HCT116 (cell line): ENCODE data around the gene TSC22D3. TPM values are rescaled to one million over a fixed set of nuclear protein-coding genes. Genes with fewer than 3 reads are reported as not detected.

Experiments used
- ATAC-seq: fragments of 200-7000 bp; cut with Tn5 transposase; 2 replicates; pipeline ENCODE4 v1.9.1; 2020; ENCODE audit warnings: mild to moderate bottlenecking, moderate library complexity
- BruUV-seq: library from RNA; stranded (reverse); fragments of 400-500 nt; replicated peaks from 2 replicates; lab custom pipeline; 2021; lab: Mats Ljungman, UMichigan
- CTCF ChIA-PET: fragments of 300-600 bp; sonication (Branson Sonifier 250); formaldehyde crosslinking; loops from one replicate; lab custom pipeline; 2021; ENCODE audit warnings: antibody characterized with exemption; lab: Charles Lee
- POLR2A ChIA-PET: fragments of 300-600, 350-600 bp; sonication (Branson Sonifier 250); formaldehyde crosslinking; loops from one replicate; lab custom pipeline; 2021; ENCODE audit warnings: antibody characterized with exemption; lab: Charles Lee
- RAD21 ChIA-PET, 2 experiments: fragments of 300-600 bp; sonication (Branson Sonifier 250); formaldehyde crosslinking; loops; one replicate each; lab custom pipeline; 2023; ENCODE audit warnings: low total read pairs in 2 of 2; ENCODE audit not compliant: uncharacterized antibody in 2 of 2, unreplicated experiment in 2 of 2, low non-redundant PET in 1 of 2; lab: Charles Lee
- DNase-seq: peaks from one replicate; pipeline ENCODE4 v3.0.0-alpha.2; 2010; ENCODE audit warnings: low read depth, low spot score
- H2AFZ ChIP-seq: fragments of 200-600 bp; shearing (Covaris generic), sonication (generic); 2 replicates; pipeline ENCODE4 v1.6.1; 2017; ENCODE audit warnings: low read depth, mixed run types, mixed read lengths, antibody characterized with exemption, low read length; ENCODE audit not compliant: poor library complexity, severe bottlenecking
- H3K27ac ChIP-seq: 2 replicates; pipeline ENCODE4 v1.5.1; 2012; ENCODE audit warnings: low read depth, low read length
- H3K27me3 ChIP-seq: fragments of 200-600 bp; sonication (generic); 2 replicates; pipeline ENCODE4 v1.6.1; 2016; ENCODE audit warnings: mixed run types, low read length, mixed read lengths; ENCODE audit not compliant: insufficient read depth
- H3K36me3 ChIP-seq, 2 experiments: fragments of 200-500 bp in 1 of 2; fragments of 200-600 bp in 1 of 2; sonication (Bioruptor generic) in 1 of 2; sonication (generic) in 1 of 2; 2 replicates each; pipeline versions ENCODE4 v1.5.1 to v1.6.1; 2014 to 2016; ENCODE audit warnings: low read length in 2 of 2, inconsistent platforms in 1 of 2, mixed read lengths in 1 of 2, mixed run types in 1 of 2; ENCODE audit not compliant: insufficient read depth in 2 of 2, control insufficient read depth in 1 of 2
- H3K4me1 ChIP-seq, 2 experiments: fragments of 200-600 bp in 1 of 2; sonication (generic) in 1 of 2; 2 replicates each; pipeline versions ENCODE4 v1.5.1 to v1.6.1; 2012 to 2017; ENCODE audit warnings: low read length in 2 of 2, inconsistent platforms in 1 of 2, mild to moderate bottlenecking in 1 of 2, mixed read lengths in 1 of 2, mixed run types in 1 of 2, moderate library complexity in 1 of 2; ENCODE audit not compliant: insufficient read depth in 2 of 2, control insufficient read depth in 1 of 2
- H3K4me2 ChIP-seq: fragments of 200-600 bp; sonication (generic); 2 replicates; pipeline ENCODE4 v1.6.1; 2017; ENCODE audit warnings: mixed run types, low read length, mixed read lengths
- H3K4me3 ChIP-seq, 2 experiments: fragments of 200-600 bp in 1 of 2; sonication (generic) in 1 of 2; replicated peaks in 1 of 2; 2 replicates each; pipeline ENCODE4 v1.5.1; 2011 to 2016; ENCODE audit warnings: low read length in 2 of 2, control low read depth in 1 of 2, low read depth in 1 of 2, mild to moderate bottlenecking in 1 of 2, mixed read lengths in 1 of 2, mixed run types in 1 of 2
- H3K79me2 ChIP-seq: fragments of 200-600 bp; sonication (generic); 2 replicates; pipeline ENCODE4 v1.6.1; 2017; ENCODE audit warnings: mild to moderate bottlenecking, mixed run types, low read length, moderate library complexity, mixed read lengths; ENCODE audit not compliant: insufficient read depth
- H3K9ac ChIP-seq: fragments of 200-600 bp; sonication (generic); 2 replicates; pipeline ENCODE4 v1.6.1; 2016; ENCODE audit warnings: low read length, mixed read lengths
- H3K9me2 ChIP-seq: fragments of 200-600 bp; sonication (generic), shearing (Covaris generic); 2 replicates; pipeline ENCODE4 v1.6.1; 2017; ENCODE audit warnings: mixed run types, mild to moderate bottlenecking, moderate library complexity; ENCODE audit not compliant: insufficient read depth
- H3K9me3 ChIP-seq, 2 experiments: fragments of 200-500 bp in 1 of 2; fragments of 200-600 bp in 1 of 2; sonication (Bioruptor generic) in 1 of 2; sonication (generic) in 1 of 2; 2 replicates each; pipeline ENCODE4 v1.6.1; 2014 to 2017; ENCODE audit warnings: low read length in 2 of 2, mixed read lengths in 2 of 2, inconsistent platforms in 1 of 2, low read depth in 1 of 2, mild to moderate bottlenecking in 1 of 2, mixed run types in 1 of 2, moderate library complexity in 1 of 2; ENCODE audit not compliant: control insufficient read depth in 1 of 2, insufficient read depth in 1 of 2
- H4K20me1 ChIP-seq: fragments of 200-600 bp; sonication (generic), shearing (Covaris generic); 2 replicates; pipeline ENCODE4 v1.6.1; 2017; ENCODE audit warnings: mixed run types, mild to moderate bottlenecking, moderate library complexity; ENCODE audit not compliant: insufficient read depth
- ELF1 ChIP-seq: IDR thresholded peaks from 2 replicates; pipeline ENCODE4 v1.6.1; 2012; ENCODE audit warnings: low read depth, borderline replicate concordance
- FOSL1 ChIP-seq: IDR thresholded peaks from 2 replicates; pipeline ENCODE4 v1.6.1; 2012; ENCODE audit warnings: low read depth
- POLR2A ChIP-seq: IDR thresholded peaks from 2 replicates; pipeline ENCODE4 v1.7.0; 2011; ENCODE audit warnings: borderline replicate concordance; ENCODE audit not compliant: insufficient read depth, insufficient read length; ENCODE audit errors: extremely low read depth
- POLR2AphosphoS5 ChIP-seq: IDR thresholded peaks from 2 replicates; pipeline ENCODE4 v1.6.1; 2011; ENCODE audit warnings: mild to moderate bottlenecking, low read depth, low read length, moderate library complexity
- REST ChIP-seq: IDR thresholded peaks from 2 replicates; pipeline ENCODE4 v1.6.1; 2012; ENCODE audit warnings: low read depth
- SP1 ChIP-seq: IDR thresholded peaks from 2 replicates; pipeline ENCODE4 v1.6.1; 2012; ENCODE audit warnings: low read depth
- TCF7L2 ChIP-seq: IDR thresholded peaks from 2 replicates; pipeline ENCODE4 v1.7.0; 2011; ENCODE audit warnings: borderline replicate concordance, inconsistent platforms; ENCODE audit not compliant: insufficient read depth, insufficient read length; ENCODE audit errors: extremely low read depth
- intact Hi-C: fragments of 100-400 bp; cut with micrococcal nuclease; formaldehyde crosslinking; loops from 2 replicates; pipeline ENCODE4 v1.10.0; 2022
- total RNA-seq: library from RNA; stranded (reverse); gene quantifications from one replicate; pipeline ENCODE4 v1.2.1, GENCODE V29; 2021; ENCODE audit not compliant: unreplicated experiment
- TF ChIP-seq, protein P1 (sequence below): IDR thresholded peaks from 2 replicates; pipeline ENCODE4 v1.6.1; 2011; ENCODE audit warnings: mild to moderate bottlenecking, low read length, moderate library complexity; ENCODE audit not compliant: insufficient replicate concordance; ENCODE audit errors: extremely low read depth

TSC22D3 gene
- total RNA-seq, 1 experiment from 2014 or later, result 24.6 TPM

DNA sequence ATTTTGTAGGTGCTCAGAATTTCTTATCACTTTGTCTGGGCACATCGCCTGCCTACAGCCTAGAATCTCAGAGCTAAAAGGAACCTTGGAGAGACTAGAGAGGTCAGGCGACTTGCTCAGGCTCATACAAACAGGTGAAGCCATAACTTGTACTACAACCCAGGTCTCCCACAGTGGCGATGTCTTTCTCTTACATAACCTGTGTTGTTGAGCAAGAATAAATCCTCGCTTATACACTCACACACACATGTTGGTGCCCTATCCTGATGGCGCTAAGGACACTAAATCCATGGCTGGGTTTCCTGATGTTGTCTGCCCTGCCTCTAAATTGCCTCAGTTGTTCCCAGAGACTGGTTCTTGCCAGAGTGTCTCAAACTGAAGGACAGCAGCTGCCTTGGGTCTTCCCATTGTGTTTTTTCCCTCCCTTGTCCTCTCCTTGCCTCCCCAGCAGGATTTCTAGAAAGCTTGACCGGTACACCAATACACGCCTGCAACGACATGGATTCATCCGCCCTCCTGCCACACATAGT is 1.6 kb downstream of the TSC22D3 start:
- H4K20me1 ChIP-seq, result no peaks in the 10 kb centered on the region
- H3K4me2 ChIP-seq, result no peak overlapping the region
- ChIA-PET RAD21 (no interaction called here), CTCF (interaction anchor here (1.7 kb wide), 1 partner anchor 101 kb away, joined by 9 read pairs; no protein-coding TSS in a partner anchor), POLR2A (no interaction called here)
- no peak overlapping the region for H2AFZ ChIP-seq
- no peak overlapping the region for H3K9ac ChIP-seq
- no peaks in the 10 kb centered on the region for H3K36me3 ChIP-seq
- intact Hi-C loops, result loop anchor here (10.0 kb wide), 1 partner anchor 59 kb away; no protein-coding TSS in a partner anchor
- ATAC-seq (no peak), DNase-seq (no peak)
- H3K27me3 ChIP-seq, result no peaks in the 10 kb centered on the region
- H3K9me3 ChIP-seq, result no peaks in the 10 kb centered on the region
- no peak for TF ChIP-seq POLR2AphosphoS5
- TF ChIP-seq REST, result no peak
- TF ChIP-seq POLR2A, result no peak
- no peak for TF ChIP-seq ELF1
- TF ChIP-seq FOSL1, result no peak
- TF ChIP-seq, protein P1, sequence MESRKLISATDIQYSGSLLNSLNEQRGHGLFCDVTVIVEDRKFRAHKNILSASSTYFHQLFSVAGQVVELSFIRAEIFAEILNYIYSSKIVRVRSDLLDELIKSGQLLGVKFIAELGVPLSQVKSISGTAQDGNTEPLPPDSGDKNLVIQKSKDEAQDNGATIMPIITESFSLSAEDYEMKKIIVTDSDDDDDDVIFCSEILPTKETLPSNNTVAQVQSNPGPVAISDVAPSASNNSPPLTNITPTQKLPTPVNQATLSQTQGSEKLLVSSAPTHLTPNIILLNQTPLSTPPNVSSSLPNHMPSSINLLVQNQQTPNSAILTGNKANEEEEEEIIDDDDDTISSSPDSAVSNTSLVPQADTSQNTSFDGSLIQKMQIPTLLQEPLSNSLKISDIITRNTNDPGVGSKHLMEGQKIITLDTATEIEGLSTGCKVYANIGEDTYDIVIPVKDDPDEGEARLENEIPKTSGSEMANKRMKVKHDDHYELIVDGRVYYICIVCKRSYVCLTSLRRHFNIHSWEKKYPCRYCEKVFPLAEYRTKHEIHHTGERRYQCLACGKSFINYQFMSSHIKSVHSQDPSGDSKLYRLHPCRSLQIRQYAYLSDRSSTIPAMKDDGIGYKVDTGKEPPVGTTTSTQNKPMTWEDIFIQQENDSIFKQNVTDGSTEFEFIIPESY, result no peak
- no peak for TF ChIP-seq TCF7L2
- TF ChIP-seq SP1, result no peak
- H3K4me3 ChIP-seq, result no peak overlapping the region
- H3K9me2 ChIP-seq, result no peaks in the 10 kb centered on the region
- no peaks in the 10 kb centered on the region for H3K79me2 ChIP-seq
- no TSS peak for BruUV-seq
- no peak overlapping the region for H3K27ac ChIP-seq
- H3K4me1 ChIP-seq, result peaks cover 8 to 14% of the 10 kb centered on the region in 2 experiments; a peak in 2 of 4 replicates
